GM21381 (cell line): Measurements from ENCODE around the gene OCRL.
"Not testable (repeated sequence)": the region's sequence is repeated elsewhere in the genome, so short reads cannot be mapped to it uniquely, and the experiment has no call there.

Experiments used
- ATAC-seq: cut with Tn5 transposase; IDR thresholded peaks from one replicate; pipeline ENCODE4 v1.9.1; 2021; ENCODE audit warnings: mild to moderate bottlenecking, moderate library complexity; ENCODE audit not compliant: unreplicated experiment

Gene OCRL

GRCh38 chrX:129534816-129535578 is 5.1 kb upstream of the OCRL start:
- no peak for ATAC-seq

GRCh38 chrX:129540722-129541184 is 694 bp downstream of the OCRL start:
- ATAC-seq: no peak

GRCh38 chrX:129544780-129545179 is 4.7 kb downstream of the OCRL start:
- no peak for ATAC-seq

GRCh38 chrX:129545408-129545807 is 5.3 kb downstream of the OCRL start:
- ATAC-seq: no peak

GRCh38 chrX:129549124-129549523 is 9.1 kb downstream of the OCRL start:
- no peak for ATAC-seq

- ATAC-seq: peak; percentile 95
These were observed 13.7 kb downstream of the OCRL start for GRCh38 chrX:129553619-129554288.

- ATAC-seq: not testable (repeated sequence)
These were observed 14.8 kb downstream of the OCRL start for GRCh38 chrX:129554816-129555215.

GRCh38 chrX:129556806-129557315 is 16.8 kb downstream of the OCRL start:
- no peak for ATAC-seq

GRCh38 chrX:129557844-129558480 is 17.9 kb downstream of the OCRL start:
- ATAC-seq: no peak

- ATAC-seq: no peak
These were observed 19.7 kb downstream of the OCRL start for GRCh38 chrX:129559783-129560182.

- no peak for ATAC-seq
These were observed 21.4 kb downstream of the OCRL start for GRCh38 chrX:129561453-129561852.

GRCh38 chrX:129564345-129564744 is 24.3 kb downstream of the OCRL start:
- ATAC-seq: not testable (repeated sequence)

- ATAC-seq: no peak
These were observed 25.1 kb downstream of the OCRL start for GRCh38 chrX:129565046-129565650.

- ATAC-seq: no peak
These were observed 26.0 kb downstream of the OCRL start for GRCh38 chrX:129566073-129566472.

GRCh38 chrX:129568349-129568748 is 28.3 kb downstream of the OCRL start:
- no peak for ATAC-seq

- ATAC-seq: no peak
These were observed 32.4 kb downstream of the OCRL start for GRCh38 chrX:129572422-129572821.

- not testable (repeated sequence) for ATAC-seq
These were observed 33.6 kb downstream of the OCRL start for GRCh38 chrX:129573652-129574051.

- ATAC-seq: no peak
These were observed 34.2 kb downstream of the OCRL start for GRCh38 chrX:129574214-129574613.

- no peak for ATAC-seq
These were observed 36.5 kb downstream of the OCRL start for GRCh38 chrX:129576539-129576938.

GRCh38 chrX:129577473-129577872 is 37.4 kb downstream of the OCRL start:
- no peak for ATAC-seq

GRCh38 chrX:129577877-129578276 is 37.8 kb downstream of the OCRL start:
- no peak for ATAC-seq
